ENCODE results near the gene FARSB.
A peak's percentile ranks its signal among the peaks of the same experiment; 100 is the strongest.
"Not testable (repeated sequence)": the region's sequence is repeated elsewhere in the genome, so short reads cannot be mapped to it uniquely, and the experiment has no call there.

FARSB gene

GRCh38 chr2:222655787-222656525 is at the start of gene FARSB:
Gene FARSB, minus strand, starts transcription at chr2:222656092. Its CDS starts 19 bp downstream, at chr2:222656073.
- peak; percentile 73 for DNase-seq

GRCh38 chr2:222703886-222704285 is 48.0 kb upstream of the FARSB start:
- DNase-seq, result no peak

- DNase-seq, result no peak
Observed at GRCh38 chr2:222703091-222703490, 47.2 kb upstream of the FARSB start.

- no peak for DNase-seq
Observed at GRCh38 chr2:222701721-222702131, 45.8 kb upstream of the FARSB start.

GRCh38 chr2:222701233-222701632 is 45.3 kb upstream of the FARSB start:
- no peak for DNase-seq

- no peak for DNase-seq
Observed at GRCh38 chr2:222698276-222698675, 42.4 kb upstream of the FARSB start.

- DNase-seq, result no peak
Observed at GRCh38 chr2:222693837-222694236, 37.9 kb upstream of the FARSB start.

GRCh38 chr2:222693413-222693812 is 37.5 kb upstream of the FARSB start:
- not testable (repeated sequence) for DNase-seq

- peak; percentile 70 for DNase-seq
Observed at GRCh38 chr2:222690564-222691200, 34.8 kb upstream of the FARSB start.

GRCh38 chr2:222689322-222689721 is 33.4 kb upstream of the FARSB start:
- DNase-seq, result no peak

- DNase-seq, result no peak
Observed at GRCh38 chr2:222688917-222689316, 33.0 kb upstream of the FARSB start.

GRCh38 chr2:222686086-222686750 is 30.3 kb upstream of the FARSB start:
- no peak for DNase-seq

- no peak for DNase-seq
Observed at GRCh38 chr2:222683805-222684204, 27.9 kb upstream of the FARSB start.

GRCh38 chr2:222677981-222678380 is 22.1 kb upstream of the FARSB start:
- DNase-seq, result no peak

GRCh38 chr2:222673883-222674282 is 18.0 kb upstream of the FARSB start:
- DNase-seq, result no peak

- no peak for DNase-seq
Observed at GRCh38 chr2:222673273-222673672, 17.4 kb upstream of the FARSB start.

GRCh38 chr2:222672068-222672401 is 16.1 kb upstream of the FARSB start:
- DNase-seq, result no peak

GRCh38 chr2:222671259-222672067 is 15.6 kb upstream of the FARSB start, which contains the start of gene MOGAT1:
Gene MOGAT1, plus strand, starts transcription at chr2:222671658. Its CDS starts 128 bp downstream, at chr2:222671786.
- DNase-seq, result no peak

- DNase-seq, result no peak
Observed at GRCh38 chr2:222670191-222671038, 14.5 kb upstream of the FARSB start.

GRCh38 chr2:222669353-222669752 is 13.5 kb upstream of the FARSB start:
- DNase-seq, result no peak

GRCh38 chr2:222668494-222669154 is 12.7 kb upstream of the FARSB start:
- no peak for DNase-seq

- DNase-seq, result no peak
Observed at GRCh38 chr2:222663479-222663878, 7.6 kb upstream of the FARSB start.
